ENCODE measurements around the gene RGSL1. TPM values are rescaled to one million over a fixed set of nuclear protein-coding genes. Genes with fewer than 3 reads are reported as not detected.

Gene RGSL1
- total RNA-seq, 1 donor from 2014 or later = not detected

DNA sequence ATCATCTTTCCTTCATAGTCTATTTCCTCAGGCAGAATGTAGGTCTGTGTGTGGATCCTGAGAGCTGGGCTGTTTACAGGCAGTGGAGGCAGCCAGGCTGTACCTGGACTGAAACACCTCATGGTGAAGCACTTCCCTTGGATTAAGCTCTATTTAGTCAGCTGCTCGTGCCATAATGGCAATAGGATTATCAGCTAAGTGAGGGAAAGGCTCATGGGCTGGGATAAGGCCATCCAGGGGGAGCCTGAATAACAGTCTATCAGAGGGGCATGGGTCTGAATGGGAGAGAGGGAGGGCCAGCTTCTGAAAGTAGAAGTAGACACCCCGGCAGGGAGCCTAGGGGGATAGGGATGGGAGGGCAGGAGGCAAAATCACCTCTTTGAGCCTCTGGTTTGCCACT is 130.8 kb downstream of the RGSL1 start:
- H3K36me3 ChIP-seq = peaks cover 0 to 41% of the 10 kb centered on the region in 2 donors
- peaks cover 31% of the 10 kb centered on the region for H3K4me1 ChIP-seq
- no peak overlapping the region for H3K27ac ChIP-seq
- DNase-seq (ENCODE audit: extremely low spot score in 2 of 2) = no peak
- intact Hi-C loops (cut with DNase I) = no loop called here
- no peaks in the 10 kb centered on the region for H3K9me3 ChIP-seq
- no peak overlapping the region for H3K4me3 ChIP-seq
- TF ChIP-seq POLR2AphosphoS5 (IDR thresholded peaks at IDR 0.05; ENCODE audit: insufficient read depth in 1 of 2, low read depth in 1 of 2) = no peak
- TF ChIP-seq, protein P1, sequence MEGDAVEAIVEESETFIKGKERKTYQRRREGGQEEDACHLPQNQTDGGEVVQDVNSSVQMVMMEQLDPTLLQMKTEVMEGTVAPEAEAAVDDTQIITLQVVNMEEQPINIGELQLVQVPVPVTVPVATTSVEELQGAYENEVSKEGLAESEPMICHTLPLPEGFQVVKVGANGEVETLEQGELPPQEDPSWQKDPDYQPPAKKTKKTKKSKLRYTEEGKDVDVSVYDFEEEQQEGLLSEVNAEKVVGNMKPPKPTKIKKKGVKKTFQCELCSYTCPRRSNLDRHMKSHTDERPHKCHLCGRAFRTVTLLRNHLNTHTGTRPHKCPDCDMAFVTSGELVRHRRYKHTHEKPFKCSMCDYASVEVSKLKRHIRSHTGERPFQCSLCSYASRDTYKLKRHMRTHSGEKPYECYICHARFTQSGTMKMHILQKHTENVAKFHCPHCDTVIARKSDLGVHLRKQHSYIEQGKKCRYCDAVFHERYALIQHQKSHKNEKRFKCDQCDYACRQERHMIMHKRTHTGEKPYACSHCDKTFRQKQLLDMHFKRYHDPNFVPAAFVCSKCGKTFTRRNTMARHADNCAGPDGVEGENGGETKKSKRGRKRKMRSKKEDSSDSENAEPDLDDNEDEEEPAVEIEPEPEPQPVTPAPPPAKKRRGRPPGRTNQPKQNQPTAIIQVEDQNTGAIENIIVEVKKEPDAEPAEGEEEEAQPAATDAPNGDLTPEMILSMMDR (IDR thresholded peaks at IDR 0.05) = no peak
- TF ChIP-seq POLR2A (IDR thresholded peaks at IDR 0.05) = no peak
- no peaks in the 10 kb centered on the region for H3K27me3 ChIP-seq

DNA sequence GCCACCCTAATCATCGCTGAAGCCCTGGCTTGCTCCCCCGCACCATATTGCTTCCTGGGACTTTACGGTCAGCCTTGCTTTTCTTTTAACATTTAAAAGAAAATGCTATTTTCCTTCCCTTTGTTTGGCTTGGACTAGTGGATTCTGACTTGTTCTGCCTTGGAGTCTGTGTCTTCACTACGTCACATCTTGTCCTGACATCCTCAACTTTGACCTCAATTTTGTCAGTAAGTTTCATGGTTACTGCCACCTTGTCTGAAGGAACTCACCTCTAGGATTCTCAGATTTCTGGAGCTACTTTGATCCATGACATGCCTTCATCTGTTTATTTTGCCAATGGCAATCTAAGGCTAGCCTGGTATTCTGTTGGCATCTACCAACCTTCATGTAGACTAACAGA is 134.8 kb downstream of the RGSL1 start:
- H3K4me1 ChIP-seq = peaks cover 35% of the 10 kb centered on the region

DNA sequence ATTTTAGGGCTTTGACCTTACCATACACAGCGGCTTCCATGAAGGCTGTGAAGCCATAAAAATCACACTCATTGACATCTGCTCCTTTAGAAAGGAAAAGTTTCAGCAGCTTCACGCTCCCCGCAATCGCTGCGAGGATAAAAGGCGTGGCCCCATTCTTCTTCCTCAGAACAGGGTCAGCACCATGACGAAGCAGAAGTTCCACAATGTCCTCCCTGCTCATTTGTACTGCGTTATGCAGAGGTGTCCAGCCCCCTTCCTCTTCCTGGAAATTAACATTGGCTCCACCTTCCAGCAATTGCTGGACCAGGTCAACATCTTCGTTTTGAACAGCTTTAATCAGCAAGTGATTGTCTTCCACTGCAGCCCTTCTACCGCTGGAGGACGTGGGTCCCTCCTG is 136.4 kb downstream of the RGSL1 start:
- H3K36me3 ChIP-seq = peaks cover 0 to 17% of the 10 kb centered on the region in 2 donors
- no peaks in the 10 kb centered on the region for H3K27me3 ChIP-seq
- TF ChIP-seq, protein P1 (IDR thresholded peaks at IDR 0.05) = no peak
- no peak for DNase-seq (ENCODE audit: extremely low spot score in 2 of 2)
- no peak overlapping the region for H3K27ac ChIP-seq
- H3K9me3 ChIP-seq = no peaks in the 10 kb centered on the region
- H3K4me1 ChIP-seq = peaks cover 35% of the 10 kb centered on the region
- no peak overlapping the region for H3K4me3 ChIP-seq
- intact Hi-C loops (cut with DNase I) = no loop called here

More for the DNA sequence above, 134.8 kb downstream of the RGSL1 start:
- no peak overlapping the region for H3K4me3 ChIP-seq
- DNase-seq (ENCODE audit: extremely low spot score in 2 of 2) = no peak
- intact Hi-C loops (cut with DNase I) = no loop called here
- H3K9me3 ChIP-seq = no peaks in the 10 kb centered on the region
- H3K27ac ChIP-seq = no peak overlapping the region
- TF ChIP-seq POLR2A (IDR thresholded peaks at IDR 0.05) (no peak), POLR2AphosphoS5 (IDR thresholded peaks at IDR 0.05; ENCODE audit: insufficient read depth in 1 of 2, low read depth in 1 of 2) (no peak)
- TF ChIP-seq, protein P1 (IDR thresholded peaks at IDR 0.05) = no peak
- no peaks in the 10 kb centered on the region for H3K27me3 ChIP-seq
- peaks cover 0 to 34% of the 10 kb centered on the region in 2 donors for H3K36me3 ChIP-seq

DNA sequence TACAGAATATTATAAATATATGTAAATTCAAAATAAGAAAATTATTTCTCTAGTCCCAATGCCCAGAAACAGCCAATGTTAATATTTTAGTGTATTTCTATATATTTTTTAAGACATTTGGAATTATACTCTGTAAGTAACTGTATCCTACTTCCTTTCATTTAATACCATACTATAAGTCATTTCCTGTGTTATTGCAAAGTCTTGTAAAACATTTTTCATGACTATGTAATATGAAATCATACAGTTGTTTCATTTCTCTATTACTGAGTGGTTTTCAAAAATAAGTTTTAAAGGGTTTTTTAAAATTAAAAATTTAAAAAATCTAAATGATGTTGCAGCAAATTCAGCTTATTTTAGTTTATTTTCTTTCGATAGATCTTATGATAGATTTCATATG is 137.1 kb downstream of the RGSL1 start:
- Histone ChIP-seq H3K4me1 (peaks cover 35% of the 10 kb centered on the region), H3K9me3 (no peaks in the 10 kb centered on the region), H3K4me3 (no peak overlapping the region), H3K27me3 (no peaks in the 10 kb centered on the region), H3K27ac (no peak overlapping the region), H3K36me3 (peaks cover 0 to 10% of the 10 kb centered on the region in 2 donors)
- intact Hi-C loops (cut with DNase I) = no loop called here
- DNase-seq (ENCODE audit: extremely low spot score in 2 of 2) = no peak
- TF ChIP-seq POLR2AphosphoS5 (IDR thresholded peaks at IDR 0.05; ENCODE audit: insufficient read depth in 1 of 2, low read depth in 1 of 2) = no peak
- TF ChIP-seq, protein P1 (IDR thresholded peaks at IDR 0.05) = no peak
- no peak for TF ChIP-seq POLR2A (IDR thresholded peaks at IDR 0.05)

DNA sequence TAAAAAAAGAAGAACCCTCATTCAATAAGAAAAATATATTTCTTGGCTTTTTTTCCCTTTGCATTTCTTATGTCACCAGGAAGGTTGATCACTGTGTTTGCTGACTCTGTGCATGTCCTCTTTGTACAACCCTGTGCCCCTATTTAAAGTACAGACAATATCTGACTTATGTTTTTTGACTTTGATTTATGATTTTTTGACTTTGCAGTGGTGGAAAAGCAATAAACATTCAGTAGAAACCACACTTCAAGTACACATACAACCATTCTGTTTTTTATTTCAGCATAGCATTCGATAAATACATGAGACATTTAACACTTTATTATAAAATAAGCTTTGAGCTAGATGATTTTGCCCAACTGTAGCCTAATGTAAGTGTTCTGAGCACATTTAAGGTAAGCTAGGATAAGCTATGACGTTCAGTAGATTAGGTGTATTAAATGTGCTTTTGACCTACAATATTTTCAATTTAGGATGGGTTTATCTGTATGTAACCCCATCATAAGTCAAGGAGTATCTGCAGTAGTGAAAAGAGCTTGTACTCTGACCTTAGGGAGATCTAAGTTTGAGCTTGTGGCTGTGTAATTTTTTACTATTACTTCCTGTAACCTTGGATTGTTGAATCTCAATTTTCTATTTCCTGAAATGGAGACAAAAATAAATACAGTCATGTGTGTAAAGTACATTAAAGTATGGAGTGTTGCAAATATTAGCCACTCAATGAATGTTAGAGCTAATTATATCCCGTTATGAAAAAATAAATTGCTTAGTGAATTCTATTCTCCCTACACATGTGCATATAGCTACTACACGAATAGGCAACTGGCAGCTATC is 137.9 kb downstream of the RGSL1 start:
- TF ChIP-seq, protein P1 (IDR thresholded peaks at IDR 0.05) = no peak
- TF ChIP-seq POLR2A (IDR thresholded peaks at IDR 0.05) (no peak), POLR2AphosphoS5 (IDR thresholded peaks at IDR 0.05; ENCODE audit: insufficient read depth in 1 of 2, low read depth in 1 of 2) (no peak)
- Histone ChIP-seq H3K4me1 (peaks cover 35% of the 10 kb centered on the region), H3K4me3 (peak overlapping the region; percentile 60 to 65), H3K36me3 (peaks cover 0 to 4% of the 10 kb centered on the region in 2 donors), H3K27ac (peak overlapping the region; percentile 94), H3K27me3 (no peaks in the 10 kb centered on the region), H3K9me3 (no peaks in the 10 kb centered on the region)
- no peak for DNase-seq (ENCODE audit: extremely low spot score in 2 of 2)
- intact Hi-C loops (cut with DNase I) = no loop called here

Data from vagina (tissue), 2 donors.